ENCODE data around the gene FCF1.
A peak's percentile ranks its signal among the peaks of the same experiment; 100 is the strongest.

Gene FCF1

GRCh38 chr14:74704656-74705055 is 8.3 kb upstream of the FCF1 start:
- H4K20me1 ChIP-seq (ENCODE audit: insufficient read depth, low read length), result peaks cover 10% of the 10 kb centered on the region; the same call in 1 of the 2 replicates
- H3K9ac ChIP-seq (ENCODE audit: low read depth, low read length), result no peak overlapping the region
- no peaks in the 10 kb centered on the region for H3K27me3 ChIP-seq (ENCODE audit: insufficient read depth, low read length, poor library complexity)
- H3K4me3 ChIP-seq (ENCODE audit: low read depth in 1 of 2, low read length in 2 of 2), result no peak overlapping the region
- peaks cover 8% of the 10 kb centered on the region for H3K9me3 ChIP-seq (ENCODE audit: insufficient read depth, low read length, severe bottlenecking)
- no peak overlapping the region for H2AFZ ChIP-seq (ENCODE audit: low read depth, low read length)
- ATAC-seq (ENCODE audit: insufficient read depth, low read depth), result no peak
- peaks cover 86% of the 10 kb centered on the region for H3K79me2 ChIP-seq (ENCODE audit: insufficient read depth, low read length)
- H3K27ac ChIP-seq (ENCODE audit: low read length), result no peak overlapping the region
- H3K36me3 ChIP-seq (ENCODE audit: insufficient read depth, low read length), result peaks cover 5% of the 10 kb centered on the region; the same call in 1 of the 2 replicates
- no peak overlapping the region for H3K4me2 ChIP-seq (ENCODE audit: insufficient read depth, low read length)
- TF ChIP-seq EZH2 (IDR thresholded peaks at IDR 0.05; ENCODE audit: borderline replicate concordance, low read depth, low read length, severe bottlenecking), result no peak
- TF ChIP-seq CTCF (IDR thresholded peaks at IDR 0.05; ENCODE audit: borderline replicate concordance, extremely low read depth, low read length, poor library complexity, severe bottlenecking), result no peak
- H3K4me1 ChIP-seq (ENCODE audit: insufficient read depth, low read length), result no peaks in the 10 kb centered on the region
- DNase-seq, result no peak

GRCh38 chr14:74705613-74706500 is 7.1 kb upstream of the FCF1 start:
- Histone ChIP-seq H3K79me2 (ENCODE audit: insufficient read depth, low read length) (peaks cover 88% of the 10 kb centered on the region), H2AFZ (ENCODE audit: low read depth, low read length) (no peak overlapping the region), H4K20me1 (ENCODE audit: insufficient read depth, low read length) (peaks cover 10% of the 10 kb centered on the region; the same call in 1 of the 2 replicates), H3K27me3 (ENCODE audit: insufficient read depth, low read length, poor library complexity) (no peaks in the 10 kb centered on the region), H3K9me3 (ENCODE audit: insufficient read depth, low read length, severe bottlenecking) (peaks cover 8% of the 10 kb centered on the region), H3K4me2 (ENCODE audit: insufficient read depth, low read length) (no peak overlapping the region), H3K27ac (ENCODE audit: low read length) (no peak overlapping the region), H3K36me3 (ENCODE audit: insufficient read depth, low read length) (peaks cover 5% of the 10 kb centered on the region; the same call in 1 of the 2 replicates), H3K9ac (ENCODE audit: low read depth, low read length) (no peak overlapping the region), H3K4me1 (ENCODE audit: insufficient read depth, low read length) (peaks cover 8% of the 10 kb centered on the region; the same call in 1 of the 2 replicates), H3K4me3 (ENCODE audit: low read depth in 1 of 2, low read length in 2 of 2) (no peak overlapping the region)
- TF ChIP-seq CTCF (IDR thresholded peaks at IDR 0.05; ENCODE audit: borderline replicate concordance, extremely low read depth, low read length, poor library complexity, severe bottlenecking), result no peak
- no peak for TF ChIP-seq EZH2 (IDR thresholded peaks at IDR 0.05; ENCODE audit: borderline replicate concordance, low read depth, low read length, severe bottlenecking)
- ATAC-seq (ENCODE audit: insufficient read depth, low read depth), result no peak
- no peak for DNase-seq

- TF ChIP-seq EZH2 (IDR thresholded peaks at IDR 0.05; ENCODE audit: borderline replicate concordance, low read depth, low read length, severe bottlenecking), result no peak
- no peak for TF ChIP-seq CTCF (IDR thresholded peaks at IDR 0.05; ENCODE audit: borderline replicate concordance, extremely low read depth, low read length, poor library complexity, severe bottlenecking)
- peaks cover 10% of the 10 kb centered on the region; the same call in 1 of the 2 replicates for H4K20me1 ChIP-seq (ENCODE audit: insufficient read depth, low read length)
- no peak for ATAC-seq (ENCODE audit: insufficient read depth, low read depth)
- DNase-seq, result no peak
- peaks cover 7% of the 10 kb centered on the region for H3K36me3 ChIP-seq (ENCODE audit: insufficient read depth, low read length)
- H3K27me3 ChIP-seq (ENCODE audit: insufficient read depth, low read length, poor library complexity), result no peaks in the 10 kb centered on the region
- H3K9me3 ChIP-seq (ENCODE audit: insufficient read depth, low read length, severe bottlenecking), result no peaks in the 10 kb centered on the region
- no peak overlapping the region for H3K9ac ChIP-seq (ENCODE audit: low read depth, low read length)
- peaks cover 95% of the 10 kb centered on the region for H3K79me2 ChIP-seq (ENCODE audit: insufficient read depth, low read length)
- peaks cover 38% of the 10 kb centered on the region for H3K4me1 ChIP-seq (ENCODE audit: insufficient read depth, low read length)
- no peak overlapping the region for H2AFZ ChIP-seq (ENCODE audit: low read depth, low read length)
- H3K27ac ChIP-seq (ENCODE audit: low read length), result no peak overlapping the region
- no peak overlapping the region for H3K4me3 ChIP-seq (ENCODE audit: low read depth in 1 of 2, low read length in 2 of 2)
- peak overlapping the region; percentile 32; the same call in 1 of the 2 replicates for H3K4me2 ChIP-seq (ENCODE audit: insufficient read depth, low read length)
Measured at GRCh38 chr14:74710480-74710879, 2.5 kb upstream of the FCF1 start.
